NCI-H2227 (cell line): ENCODE measurements around the gene PAX2.
A peak's percentile ranks its signal among the peaks of the same experiment; 100 is the strongest.

Experiments used
- DNase-seq: peaks from one replicate; lab custom pipeline; 2025; ENCODE audit not compliant: unreplicated experiment; lab: John Stamatoyannopoulos, UW

The PAX2 gene

GRCh38 chr10:100750291-100751210 is 5.2 kb downstream of the PAX2 start:
- no peak for DNase-seq

GRCh38 chr10:100751211-100751933 is 6.0 kb downstream of the PAX2 start:
- no peak for DNase-seq

GRCh38 chr10:100755821-100756220 is 10.4 kb downstream of the PAX2 start:
- DNase-seq: no peak

- DNase-seq: no peak
Observed at GRCh38 chr10:100759331-100759730, 13.9 kb downstream of the PAX2 start.

DNA sequence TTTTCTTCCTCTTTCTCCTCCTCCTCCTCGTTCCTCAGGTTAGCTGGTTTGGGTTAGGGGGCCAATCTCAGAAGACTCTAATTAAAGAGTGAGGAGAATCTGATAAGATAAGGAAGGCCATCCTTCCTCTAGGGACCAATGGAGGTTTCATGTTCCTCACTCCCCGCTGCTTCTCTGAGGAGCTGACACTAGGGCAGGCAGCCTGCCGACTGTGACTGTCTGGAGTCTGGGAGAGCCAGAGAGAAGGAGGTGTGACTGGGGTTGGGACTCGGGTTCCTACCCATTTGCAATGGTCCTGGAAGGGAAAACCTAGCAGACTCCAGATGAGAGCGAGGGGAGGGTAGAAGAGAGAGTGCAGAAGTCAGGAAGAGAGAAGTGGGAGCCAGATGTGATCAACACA is 15.3 kb downstream of the PAX2 start:
- DNase-seq: no peak

DNA sequence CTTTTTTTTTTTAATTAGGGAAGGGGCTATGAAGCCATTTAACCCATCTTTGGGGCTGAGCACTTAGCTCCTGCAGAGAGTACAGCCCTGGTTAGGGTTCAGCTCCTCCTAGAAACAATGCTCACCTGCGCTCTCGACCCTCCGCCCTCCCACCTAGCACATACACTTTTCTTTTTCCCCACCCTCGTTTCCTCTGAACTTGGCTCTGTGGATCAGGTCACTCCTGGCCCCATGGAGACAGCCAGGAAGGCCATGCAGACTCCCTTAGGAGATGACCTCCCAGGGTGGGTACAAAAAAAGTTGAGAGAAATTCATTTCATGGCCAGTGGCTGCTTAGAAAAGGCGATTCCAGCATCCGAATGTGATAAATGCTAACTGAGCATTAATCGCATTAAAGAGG is 15.8 kb downstream of the PAX2 start:
- no peak for DNase-seq

DNA sequence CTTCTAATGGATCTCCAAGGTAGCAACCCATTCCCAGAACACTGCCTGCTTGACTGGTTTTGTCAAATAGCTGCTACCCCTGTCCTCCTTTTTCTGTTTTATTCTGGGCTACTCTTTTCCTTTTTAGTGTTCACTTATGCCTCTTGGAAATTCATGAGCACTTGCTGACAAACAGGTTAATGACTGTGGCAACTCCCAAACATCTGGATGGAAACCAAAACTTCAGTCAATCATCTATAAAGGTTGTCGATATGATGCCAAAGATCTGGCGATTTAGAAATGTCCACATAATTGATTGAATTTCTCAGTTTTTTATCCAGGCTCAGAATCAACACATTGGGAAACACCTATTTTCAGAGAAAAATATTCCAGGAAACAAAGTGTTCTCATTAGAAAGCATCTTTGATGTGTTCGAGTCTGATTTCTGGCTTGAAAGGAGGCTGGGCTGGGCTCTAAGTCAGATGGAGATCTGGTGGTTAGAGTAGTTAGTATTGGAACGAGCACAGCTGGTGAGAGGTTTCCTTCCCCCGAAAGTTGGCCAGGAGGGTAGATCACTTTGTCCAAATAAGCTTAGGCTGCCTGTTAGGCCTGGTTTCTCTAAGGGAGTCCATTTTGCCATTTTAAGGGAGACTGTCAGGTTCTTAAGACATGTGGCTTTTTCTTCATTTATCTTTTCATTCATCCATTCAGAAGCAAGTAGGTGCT is 17.8 kb downstream of the PAX2 start:
- DNase-seq: no peak

- DNase-seq: peak; percentile 24
Observed at GRCh38 chr10:100766693-100767421, 21.5 kb downstream of the PAX2 start.

GRCh38 chr10:100767422-100767775 is 22.0 kb downstream of the PAX2 start:
- DNase-seq: no peak

GRCh38 chr10:100769481-100769880 is 24.1 kb downstream of the PAX2 start:
- no peak for DNase-seq

GRCh38 chr10:100773646-100774045 is 28.3 kb downstream of the PAX2 start:
- DNase-seq: no peak

- no peak for DNase-seq
Observed at GRCh38 chr10:100774223-100774622, 28.8 kb downstream of the PAX2 start.

- no peak for DNase-seq
Observed at GRCh38 chr10:100774876-100775275, 29.5 kb downstream of the PAX2 start.

- no peak for DNase-seq
Observed at GRCh38 chr10:100775386-100775785, 30.0 kb downstream of the PAX2 start.

DNA sequence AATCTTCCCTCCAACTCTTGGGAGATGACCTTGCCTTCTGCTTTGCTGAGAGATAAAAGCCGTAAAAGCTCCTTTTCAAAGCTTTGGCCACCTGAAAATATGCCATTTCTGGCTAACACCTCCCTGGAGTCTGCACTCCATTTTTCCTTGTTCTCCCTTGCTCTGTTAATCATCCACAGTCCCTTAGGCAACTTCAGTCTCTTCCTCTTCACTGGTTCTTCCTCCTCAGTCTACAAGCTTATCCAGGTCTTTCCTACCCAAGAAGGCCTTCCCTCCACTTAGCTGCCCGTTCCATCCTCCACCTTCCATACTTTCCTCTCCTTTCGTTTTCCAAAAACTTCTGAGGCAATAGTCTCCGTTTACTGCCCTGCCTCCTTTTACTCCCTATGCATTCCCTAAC is 30.5 kb downstream of the PAX2 start:
- no peak for DNase-seq

DNA sequence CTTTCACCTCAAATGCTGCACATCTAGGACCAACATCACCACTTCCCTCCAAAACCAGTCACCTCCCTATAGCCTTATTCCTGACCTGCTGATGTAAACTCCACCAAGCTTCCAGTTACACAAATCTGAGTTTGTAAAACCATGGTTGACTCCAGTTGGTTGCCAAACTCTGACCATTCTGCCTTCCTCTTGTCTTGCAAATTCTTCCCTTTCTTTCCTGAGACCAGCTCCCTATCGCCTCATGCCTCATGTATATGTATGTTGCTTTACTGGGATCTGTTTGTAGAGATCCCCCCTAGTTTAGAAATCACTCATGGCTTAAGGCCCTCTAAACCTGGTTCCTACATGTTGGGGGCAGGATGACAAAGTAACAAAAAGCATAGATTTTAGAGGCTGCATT is 31.3 kb downstream of the PAX2 start:
- no peak for DNase-seq

GRCh38 chr10:100779329-100779728 is 33.9 kb downstream of the PAX2 start:
- no peak for DNase-seq

GRCh38 chr10:100780324-100780723 is 34.9 kb downstream of the PAX2 start:
- no peak for DNase-seq

DNA sequence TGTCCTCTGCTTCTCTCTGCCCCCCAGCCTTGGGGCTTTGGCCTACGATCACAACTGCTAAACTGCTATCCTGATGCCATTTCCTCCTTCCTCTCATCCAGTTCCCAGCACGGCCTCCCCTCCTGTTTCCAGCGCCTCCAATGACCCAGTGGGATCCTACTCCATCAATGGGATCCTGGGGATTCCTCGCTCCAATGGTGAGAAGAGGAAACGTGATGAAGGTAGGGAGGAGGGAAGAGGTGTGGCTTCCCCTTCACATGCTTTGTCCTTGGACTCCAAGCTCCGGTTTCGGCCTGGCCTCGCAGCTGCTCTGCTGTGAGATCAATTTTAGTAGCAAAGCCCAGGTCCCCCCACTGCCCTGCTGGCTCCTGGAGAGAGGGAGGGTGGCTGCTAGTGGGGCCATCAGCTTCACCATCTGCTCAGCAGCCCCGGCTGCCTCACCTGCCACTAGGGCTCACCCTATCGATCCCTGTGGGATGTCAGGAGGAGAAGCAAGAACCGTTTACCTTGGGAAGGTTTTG is 35.8 kb downstream of the PAX2 start:
- no peak for DNase-seq

- DNase-seq: no peak
Observed at GRCh38 chr10:100782461-100783244, 37.3 kb downstream of the PAX2 start.
